ENCODE data around the gene DTX3L.

DNA sequence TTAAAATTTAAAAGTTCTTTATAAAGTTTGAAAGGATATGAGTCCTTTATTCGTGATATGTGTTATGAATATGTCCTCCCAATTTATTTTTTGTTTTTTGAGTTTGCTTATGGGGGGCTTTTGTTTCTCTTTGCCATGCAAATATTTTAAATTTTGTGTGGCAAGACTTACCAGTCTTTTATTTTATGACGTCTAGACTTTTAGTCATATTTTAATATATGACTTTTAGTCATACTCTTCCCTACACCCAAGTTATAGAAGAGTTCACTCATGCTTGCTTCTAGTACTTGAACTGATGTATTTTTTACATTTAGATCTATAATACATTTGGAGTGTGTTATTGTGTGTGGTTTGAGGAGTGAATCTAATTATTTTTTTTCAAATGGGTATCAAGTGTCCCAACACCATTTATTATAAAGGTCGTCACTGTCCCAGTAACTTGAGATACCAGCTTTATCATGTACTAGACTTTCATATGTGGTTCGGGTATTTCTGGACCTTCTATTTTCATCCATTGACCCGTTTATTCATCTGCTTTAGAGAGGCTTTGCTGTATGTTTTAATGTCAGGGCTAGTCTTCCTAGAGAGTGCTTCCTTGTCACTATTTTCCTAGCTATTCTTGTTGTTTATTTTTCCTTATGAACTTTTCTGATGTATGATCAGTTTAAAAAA, 14.1 kb downstream of the DTX3L start:
- TF ChIP-seq, protein P1, sequence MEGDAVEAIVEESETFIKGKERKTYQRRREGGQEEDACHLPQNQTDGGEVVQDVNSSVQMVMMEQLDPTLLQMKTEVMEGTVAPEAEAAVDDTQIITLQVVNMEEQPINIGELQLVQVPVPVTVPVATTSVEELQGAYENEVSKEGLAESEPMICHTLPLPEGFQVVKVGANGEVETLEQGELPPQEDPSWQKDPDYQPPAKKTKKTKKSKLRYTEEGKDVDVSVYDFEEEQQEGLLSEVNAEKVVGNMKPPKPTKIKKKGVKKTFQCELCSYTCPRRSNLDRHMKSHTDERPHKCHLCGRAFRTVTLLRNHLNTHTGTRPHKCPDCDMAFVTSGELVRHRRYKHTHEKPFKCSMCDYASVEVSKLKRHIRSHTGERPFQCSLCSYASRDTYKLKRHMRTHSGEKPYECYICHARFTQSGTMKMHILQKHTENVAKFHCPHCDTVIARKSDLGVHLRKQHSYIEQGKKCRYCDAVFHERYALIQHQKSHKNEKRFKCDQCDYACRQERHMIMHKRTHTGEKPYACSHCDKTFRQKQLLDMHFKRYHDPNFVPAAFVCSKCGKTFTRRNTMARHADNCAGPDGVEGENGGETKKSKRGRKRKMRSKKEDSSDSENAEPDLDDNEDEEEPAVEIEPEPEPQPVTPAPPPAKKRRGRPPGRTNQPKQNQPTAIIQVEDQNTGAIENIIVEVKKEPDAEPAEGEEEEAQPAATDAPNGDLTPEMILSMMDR (conservative IDR thresholded peaks at IDR 0.05) = no peak
- TF ChIP-seq ZFX (IDR thresholded peaks at IDR 0.05) = no peak

All from C4-2B (cell line).